Endodermal cell (in vitro differentiated cells): ENCODE data around the gene ATP9A. TPM values are rescaled to one million over a fixed set of nuclear protein-coding genes. Genes with fewer than 3 reads are reported as not detected.
A peak's percentile ranks its signal among the peaks of the same experiment; 100 is the strongest.

Experiments
- DNase-seq: peaks from one replicate; pipeline ENCODE4 v3.0.0-alpha.2; 2017
- H3K27ac ChIP-seq: 2 replicates; pipeline ENCODE4 v1.5.1; 2013; ENCODE audit warnings: mild to moderate bottlenecking, low read depth, low read length, moderate library complexity
- H3K27me3 ChIP-seq: 2 replicates; pipeline ENCODE4 v1.6.1; 2013; ENCODE audit warnings: mild to moderate bottlenecking, low read length, moderate library complexity; ENCODE audit not compliant: insufficient read depth, control insufficient read depth, poor library complexity, severe bottlenecking
- H3K36me3 ChIP-seq: 2 replicates; pipeline ENCODE4 v1.7.0; 2013; ENCODE audit warnings: mild to moderate bottlenecking, low read length, moderate library complexity; ENCODE audit not compliant: control insufficient read depth, insufficient read depth
- H3K4me1 ChIP-seq: one replicate; pipeline ENCODE4 v1.7.0; 2013; ENCODE audit warnings: low read length; ENCODE audit not compliant: control insufficient read depth, insufficient read depth
- H3K4me3 ChIP-seq: 2 replicates; pipeline ENCODE4 v1.5.1; 2013; ENCODE audit warnings: mild to moderate bottlenecking, low read length, moderate library complexity
- H3K9ac ChIP-seq: 2 replicates; pipeline ENCODE4 v1.6.1; 2013; ENCODE audit warnings: mild to moderate bottlenecking, low read length, moderate library complexity; ENCODE audit not compliant: poor library complexity, severe bottlenecking; ENCODE audit errors: extremely low read depth
- H3K9me3 ChIP-seq: 2 replicates; pipeline ENCODE4 v1.6.1; 2013; ENCODE audit warnings: mild to moderate bottlenecking, low read length, moderate library complexity; ENCODE audit not compliant: control insufficient read depth
- H3K27ac Mint-ChIP-seq: 2 replicates; pipeline ENCODE4 v1.8.0; 2020; ENCODE audit warnings: mixed read lengths
- H3K27me3 Mint-ChIP-seq: 2 replicates; pipeline ENCODE4 v1.8.0; 2021; ENCODE audit warnings: mild to moderate bottlenecking, mixed read lengths; ENCODE audit not compliant: insufficient read depth
- H3K36me3 Mint-ChIP-seq: 2 replicates; pipeline ENCODE4 v1.8.0; 2020; ENCODE audit warnings: low read depth, mixed read lengths
- H3K4me1 Mint-ChIP-seq: 2 replicates; pipeline ENCODE4 v1.8.0; 2020; ENCODE audit warnings: mixed read lengths
- H3K4me3 Mint-ChIP-seq: 2 replicates; pipeline ENCODE4 v1.8.0; 2020; ENCODE audit warnings: mild to moderate bottlenecking, moderate library complexity, mixed read lengths
- H3K9me3 Mint-ChIP-seq: 2 replicates; pipeline ENCODE4 v1.8.0; 2020; ENCODE audit warnings: mild to moderate bottlenecking, mixed read lengths
- WGBS, 2 experiments: methylation state at CpG; one replicate each; pipeline versions ENCODE4 v1.1.5 to v1.1.7; 2013; ENCODE audit warnings: missing lambda C conversion rate in 2 of 2, mixed read lengths in 1 of 2; ENCODE audit not compliant: insufficient coverage in 1 of 2, insufficient read length in 1 of 2; 5-methylcytosine and 5-hydroxymethylcytosine counted together
- total RNA-seq, 2 donors: library from RNA; stranded (reverse); fragmentation: NEBNext Ultra II Directional in 1 of 2; extraction: Animal tissue kit (Norgen Biotek cat#: 25700) in 1 of 2; gene quantifications; 2 replicates in 1 of 2; 3 replicates in 1 of 2; pipeline ENCODE4 v1.2.1, GENCODE V29; 2021
- TF ChIP-seq, protein P1 (sequence below): fragments of 200-600 bp; sonication (generic); conservative IDR thresholded peaks from 2 replicates; pipeline ENCODE4 v1.5.0; 2021; ENCODE audit warnings: antibody characterized with exemption, mild to moderate bottlenecking

ATP9A gene
- total RNA-seq, 2 donors from 2014 or later = 26.7 to 27.9 TPM

GRCh38 chr20:51698252-51698651 is 69.9 kb downstream of the ATP9A start:
- Mint-ChIP-seq H3K4me1 (peaks cover 54% of the 10 kb centered on the region), H3K27me3 (no peaks in the 10 kb centered on the region), H3K9me3 (no peaks in the 10 kb centered on the region), H3K4me3 (no peak overlapping the region), H3K27ac (no peak overlapping the region), H3K36me3 (peaks cover 7% of the 10 kb centered on the region)
- Histone ChIP-seq H3K9me3 (no peaks in the 10 kb centered on the region), H3K4me1 (peaks cover 14% of the 10 kb centered on the region), H3K36me3 (peaks cover 7% of the 10 kb centered on the region), H3K27me3 (no peaks in the 10 kb centered on the region), H3K9ac (no peak overlapping the region), H3K27ac (no peak overlapping the region), H3K4me3 (no peak overlapping the region)
- DNase-seq = no peak
- TF ChIP-seq, protein P1, sequence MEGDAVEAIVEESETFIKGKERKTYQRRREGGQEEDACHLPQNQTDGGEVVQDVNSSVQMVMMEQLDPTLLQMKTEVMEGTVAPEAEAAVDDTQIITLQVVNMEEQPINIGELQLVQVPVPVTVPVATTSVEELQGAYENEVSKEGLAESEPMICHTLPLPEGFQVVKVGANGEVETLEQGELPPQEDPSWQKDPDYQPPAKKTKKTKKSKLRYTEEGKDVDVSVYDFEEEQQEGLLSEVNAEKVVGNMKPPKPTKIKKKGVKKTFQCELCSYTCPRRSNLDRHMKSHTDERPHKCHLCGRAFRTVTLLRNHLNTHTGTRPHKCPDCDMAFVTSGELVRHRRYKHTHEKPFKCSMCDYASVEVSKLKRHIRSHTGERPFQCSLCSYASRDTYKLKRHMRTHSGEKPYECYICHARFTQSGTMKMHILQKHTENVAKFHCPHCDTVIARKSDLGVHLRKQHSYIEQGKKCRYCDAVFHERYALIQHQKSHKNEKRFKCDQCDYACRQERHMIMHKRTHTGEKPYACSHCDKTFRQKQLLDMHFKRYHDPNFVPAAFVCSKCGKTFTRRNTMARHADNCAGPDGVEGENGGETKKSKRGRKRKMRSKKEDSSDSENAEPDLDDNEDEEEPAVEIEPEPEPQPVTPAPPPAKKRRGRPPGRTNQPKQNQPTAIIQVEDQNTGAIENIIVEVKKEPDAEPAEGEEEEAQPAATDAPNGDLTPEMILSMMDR = no peak
- 87 to 92% methylated on average over 9 of the region's 9 CpGs for WGBS, 2 experiments

- peaks cover 14% of the 10 kb centered on the region for H3K36me3 Mint-ChIP-seq
- peaks cover 12% of the 10 kb centered on the region for H3K36me3 ChIP-seq
- DNase-seq = no peak
- peaks cover 44% of the 10 kb centered on the region for H3K4me1 Mint-ChIP-seq
- no peaks in the 10 kb centered on the region for H3K27me3 Mint-ChIP-seq
- TF ChIP-seq, protein P1 = no peak
- no peaks in the 10 kb centered on the region for H3K27me3 ChIP-seq
- H3K4me3 ChIP-seq = no peak overlapping the region
- H3K4me3 Mint-ChIP-seq = no peak overlapping the region
- H3K27ac ChIP-seq = no peak overlapping the region
- no peaks in the 10 kb centered on the region for H3K9me3 ChIP-seq
- WGBS, 2 experiments = 92 to 94% methylated on average over 7 to 8 of the region's 8 CpGs
- H3K9ac ChIP-seq = no peak overlapping the region
- no peaks in the 10 kb centered on the region for H3K9me3 Mint-ChIP-seq
- H3K4me1 ChIP-seq = peaks cover 4% of the 10 kb centered on the region
- H3K27ac Mint-ChIP-seq = no peak overlapping the region
Measured at GRCh38 chr20:51697096-51697826, 70.9 kb downstream of the ATP9A start.

GRCh38 chr20:51696304-51697071 is 71.7 kb downstream of the ATP9A start:
- peak overlapping the region; percentile 23 for H3K4me3 ChIP-seq
- WGBS, 2 experiments = 69% methylated on average over 2 of the region's 2 CpGs; no CpG with 5 or more reads in 1 of the 2 experiments
- no peaks in the 10 kb centered on the region for H3K27me3 Mint-ChIP-seq
- peaks cover 22% of the 10 kb centered on the region for H3K36me3 Mint-ChIP-seq
- peaks cover 4% of the 10 kb centered on the region for H3K4me1 ChIP-seq
- H3K4me3 Mint-ChIP-seq = peak overlapping the region; percentile 2
- H3K27ac Mint-ChIP-seq = peak overlapping the region; percentile 21
- peaks cover 40% of the 10 kb centered on the region for H3K4me1 Mint-ChIP-seq
- TF ChIP-seq, protein P1 = no peak
- no peaks in the 10 kb centered on the region for H3K9me3 Mint-ChIP-seq
- peaks cover 12% of the 10 kb centered on the region for H3K36me3 ChIP-seq
- no peaks in the 10 kb centered on the region for H3K9me3 ChIP-seq
- no peak overlapping the region for H3K9ac ChIP-seq
- H3K27ac ChIP-seq = peak overlapping the region; percentile 59
- no peaks in the 10 kb centered on the region for H3K27me3 ChIP-seq
- no peak for DNase-seq
